ENCODE measurements around the gene ABCA9.
"Not testable (repeated sequence)": the region's sequence is repeated elsewhere in the genome, so short reads cannot be mapped to it uniquely, and the experiment has no call there.

The ABCA9 gene

DNA sequence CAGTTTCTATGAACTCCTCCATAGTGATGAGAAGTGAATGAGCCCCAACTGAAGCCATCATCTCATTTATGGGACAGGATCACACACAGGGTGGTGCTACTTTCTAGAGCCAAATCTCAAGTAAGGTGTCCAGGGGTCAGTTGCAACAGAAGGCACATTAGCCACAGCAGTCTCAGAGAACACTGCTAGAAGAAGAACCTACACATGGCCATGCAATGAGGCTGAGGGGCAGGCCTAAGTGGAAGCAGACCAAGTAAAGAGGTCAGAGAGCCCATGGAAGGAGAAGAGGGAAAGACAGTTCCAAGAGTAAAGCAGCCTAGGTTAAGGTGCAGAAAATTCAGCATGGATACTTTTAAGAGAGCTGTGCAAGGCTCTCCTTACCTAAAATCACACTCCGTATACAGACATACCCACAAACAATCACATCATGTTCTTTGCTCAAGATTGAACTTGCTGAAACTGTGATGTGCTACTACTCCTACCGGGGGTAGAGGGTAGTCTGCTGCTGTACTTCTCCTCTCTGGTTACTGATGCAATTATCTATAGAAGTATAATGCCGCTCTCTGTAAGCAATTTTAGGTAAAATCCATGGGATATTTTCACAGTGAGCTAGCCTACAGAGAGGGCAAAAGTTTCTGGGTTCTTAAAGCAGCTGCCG is 107.3 kb downstream of the ABCA9 start:
- no peak for DNase-seq

DNA sequence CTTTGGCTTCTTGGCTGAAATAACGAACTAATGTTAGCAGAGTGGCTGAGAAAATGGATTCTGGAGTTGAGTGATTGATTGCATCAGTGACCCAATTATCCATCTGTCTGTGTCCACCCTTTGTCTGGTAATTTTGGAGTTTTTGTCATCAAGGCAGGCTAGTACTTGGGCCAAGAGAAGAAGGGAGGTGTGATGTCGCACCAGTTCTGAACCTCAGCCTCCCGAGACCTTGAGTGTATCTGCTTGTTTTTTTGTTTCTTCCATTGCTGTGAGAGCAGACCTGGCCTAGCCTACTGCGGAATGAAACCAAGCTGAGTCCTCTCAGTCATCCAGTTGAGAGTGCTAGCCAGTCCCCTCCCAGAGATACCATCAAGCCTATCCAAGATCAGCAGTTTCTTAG is 110.0 kb downstream of the ABCA9 start:
- DNase-seq, result no peak

DNA sequence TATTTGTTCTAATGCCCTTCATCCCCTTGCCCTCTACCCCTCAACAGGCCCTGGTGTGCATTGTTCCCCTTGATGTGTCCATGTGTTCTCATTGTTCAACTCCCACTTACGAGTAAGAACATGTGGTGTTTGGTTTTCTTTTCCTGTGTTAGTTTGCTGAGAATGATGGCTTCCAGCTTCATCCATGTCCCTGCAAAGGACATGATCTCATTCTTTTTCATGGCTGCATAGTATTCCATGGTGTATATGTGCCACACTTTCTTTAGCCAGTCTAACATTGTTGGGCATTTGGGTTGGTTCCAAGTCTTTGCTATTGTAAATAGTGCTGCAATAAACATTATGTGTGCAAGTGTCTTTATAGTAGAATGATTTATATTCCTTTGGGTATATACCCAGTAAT is 112.9 kb downstream of the ABCA9 start:
- DNase-seq, result not testable (repeated sequence)

DNA sequence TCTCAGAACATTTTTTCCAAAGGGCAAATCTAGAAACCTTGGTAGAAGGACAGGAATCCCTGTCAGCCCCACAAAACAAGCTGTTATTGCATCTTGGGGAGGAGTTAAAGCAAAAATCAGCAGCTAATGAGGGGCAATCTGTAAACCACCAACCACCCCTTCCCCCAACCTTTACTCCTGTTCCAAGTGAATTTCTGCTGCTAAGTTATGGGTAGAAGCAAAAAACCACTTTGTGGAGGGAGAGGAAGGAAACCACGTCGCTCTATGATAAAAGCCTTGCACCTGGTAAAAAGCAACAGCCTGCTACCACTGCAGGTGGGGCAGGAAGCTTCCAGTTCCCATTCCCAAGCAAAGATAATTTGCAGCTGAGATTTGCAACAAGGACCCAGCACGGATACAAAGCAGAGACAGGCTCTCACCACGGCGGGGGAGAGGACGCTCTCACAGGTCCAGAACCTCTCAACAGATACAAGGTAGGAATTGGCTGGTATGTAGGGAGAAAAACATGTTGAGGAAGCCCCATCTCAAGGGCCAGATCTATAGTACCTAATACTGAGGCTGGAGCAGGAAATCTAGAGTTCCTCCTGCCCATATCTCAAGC is 116.2 kb downstream of the ABCA9 start:
- no peak for DNase-seq

DNA sequence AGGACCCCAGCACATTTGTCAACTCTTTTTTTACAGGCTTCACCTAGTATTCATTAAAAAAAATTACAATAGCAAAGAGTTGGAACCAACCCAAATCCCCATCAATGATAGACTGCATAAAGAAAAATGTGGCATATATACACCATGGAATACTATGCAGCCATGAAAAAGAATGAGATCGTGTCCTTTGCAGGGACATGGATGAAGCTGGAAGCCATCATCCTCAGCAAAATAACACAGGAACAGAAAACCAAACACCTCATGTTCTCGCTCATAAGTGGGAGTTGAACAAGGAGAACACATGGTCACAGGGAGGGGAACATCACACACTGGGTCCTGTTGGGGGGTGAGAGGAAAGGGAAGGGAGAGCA is 116.9 kb downstream of the ABCA9 start:
- not testable (repeated sequence) for DNase-seq

DNA sequence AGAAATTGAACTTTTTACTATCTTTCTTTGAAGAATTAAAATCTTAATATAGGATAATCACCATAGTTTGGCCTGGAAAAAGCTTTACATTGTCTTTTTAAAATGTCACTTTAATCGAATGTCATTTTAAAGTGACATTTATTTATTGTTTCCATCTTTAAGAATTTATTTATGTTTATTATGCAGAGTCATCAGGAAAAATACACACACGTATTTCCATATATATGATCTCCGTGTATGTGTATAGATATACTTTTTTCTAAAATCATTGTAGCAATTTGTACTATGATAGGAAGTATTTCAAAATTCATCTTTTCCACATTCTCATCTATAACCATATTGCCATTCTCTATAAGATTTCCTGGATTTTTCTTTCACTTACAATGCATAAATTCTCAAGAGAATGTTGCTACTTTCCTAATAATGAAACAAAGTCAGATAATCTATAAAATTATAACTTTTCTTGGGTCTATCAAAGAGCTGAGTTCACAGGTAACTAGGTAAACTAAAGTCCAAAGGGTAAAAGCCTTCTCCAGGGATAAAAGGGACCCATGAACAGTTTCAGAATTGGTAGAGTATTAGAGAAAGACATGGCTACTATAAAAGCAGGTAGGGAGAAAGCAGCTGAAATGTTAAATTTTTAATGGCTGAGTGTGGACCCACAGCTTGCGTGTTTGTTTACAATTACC is 117.5 kb downstream of the ABCA9 start:
- DNase-seq, result no peak

DNA sequence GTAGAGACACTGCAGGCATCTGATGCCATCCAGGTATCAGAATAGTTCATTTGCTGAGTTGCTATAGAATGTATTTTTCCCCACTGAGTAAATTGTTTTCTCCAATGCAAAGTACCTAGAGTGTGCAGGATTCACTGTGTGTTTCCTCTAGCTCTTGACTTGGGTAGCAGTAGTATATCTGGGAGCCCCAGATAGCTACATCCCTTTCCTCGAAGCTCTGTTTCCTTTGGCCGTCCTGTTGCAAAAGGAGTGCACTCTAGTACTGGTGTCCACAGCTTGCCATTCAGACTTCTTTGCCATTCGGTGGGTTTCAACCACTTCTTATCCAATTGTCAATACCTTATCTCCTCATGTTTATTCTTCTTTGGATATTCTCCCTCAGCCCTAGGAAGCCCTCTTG is 118.3 kb downstream of the ABCA9 start:
- no peak for DNase-seq

DNA sequence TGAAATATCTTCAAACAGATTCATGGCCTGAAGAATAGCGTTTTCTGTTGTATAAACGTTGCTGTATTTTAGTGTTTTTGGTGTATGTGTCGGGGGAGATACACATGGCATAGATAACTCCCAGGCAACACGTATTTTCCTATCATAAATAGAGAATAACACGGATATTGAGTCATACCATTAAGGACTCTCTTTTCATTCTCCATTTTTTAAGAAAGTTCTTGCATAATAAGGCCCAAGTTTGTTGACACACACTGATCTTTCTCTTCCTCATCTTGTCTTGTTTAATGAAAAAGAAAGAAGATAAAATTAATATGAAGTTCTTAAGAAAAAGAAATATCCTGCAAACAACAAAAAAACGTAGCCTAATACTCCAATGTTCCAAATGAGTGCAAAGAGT is 119.0 kb downstream of the ABCA9 start:
- DNase-seq, result no peak

DNA sequence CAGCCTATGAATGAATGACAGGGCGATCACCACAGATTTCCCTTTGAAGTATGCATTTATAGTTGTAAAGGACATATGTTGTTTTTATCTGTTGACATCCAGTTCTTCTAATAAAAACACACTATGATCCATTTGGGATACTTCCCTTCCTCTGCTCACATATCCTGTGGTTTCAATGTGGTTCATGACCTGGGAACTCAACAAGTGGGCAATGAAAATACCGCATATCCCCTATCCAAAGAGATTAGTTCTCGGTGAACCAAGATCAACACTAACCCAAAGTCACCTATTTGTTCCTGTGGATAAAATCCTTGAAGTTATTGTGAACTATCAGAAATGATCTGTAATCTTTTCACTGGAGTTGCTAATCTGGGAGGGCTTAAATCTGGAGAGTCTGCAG is 121.5 kb downstream of the ABCA9 start:
- DNase-seq, result no peak

DNA sequence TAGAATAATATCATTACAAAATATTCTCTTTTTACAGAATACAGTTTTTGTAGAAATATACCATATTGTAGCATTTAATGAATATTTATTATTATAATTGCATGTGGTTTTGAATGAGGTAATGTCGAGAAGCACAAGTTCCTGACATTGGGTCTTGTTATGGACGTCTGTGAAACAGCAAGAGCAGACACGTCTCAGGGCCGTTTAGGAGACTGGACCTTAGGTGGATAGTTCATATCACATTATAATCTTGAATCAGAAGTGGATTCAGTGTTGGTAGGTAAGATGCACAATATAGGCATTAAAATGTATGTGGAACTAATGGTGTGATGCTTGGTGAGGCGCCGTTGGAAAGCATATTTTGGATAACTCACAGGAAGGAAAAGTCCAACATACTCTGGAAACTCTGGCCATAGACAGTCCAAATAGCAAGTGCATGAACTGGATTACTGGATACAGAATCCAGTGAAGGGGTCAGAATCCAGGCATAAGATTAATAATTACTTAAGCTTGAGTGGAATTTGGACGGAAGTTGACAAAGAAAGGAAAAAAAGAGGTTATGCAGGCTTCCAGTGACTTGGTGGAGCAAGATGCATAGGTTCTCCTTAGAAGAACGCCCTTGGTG is 122.7 kb downstream of the ABCA9 start:
- no peak for DNase-seq

DNA sequence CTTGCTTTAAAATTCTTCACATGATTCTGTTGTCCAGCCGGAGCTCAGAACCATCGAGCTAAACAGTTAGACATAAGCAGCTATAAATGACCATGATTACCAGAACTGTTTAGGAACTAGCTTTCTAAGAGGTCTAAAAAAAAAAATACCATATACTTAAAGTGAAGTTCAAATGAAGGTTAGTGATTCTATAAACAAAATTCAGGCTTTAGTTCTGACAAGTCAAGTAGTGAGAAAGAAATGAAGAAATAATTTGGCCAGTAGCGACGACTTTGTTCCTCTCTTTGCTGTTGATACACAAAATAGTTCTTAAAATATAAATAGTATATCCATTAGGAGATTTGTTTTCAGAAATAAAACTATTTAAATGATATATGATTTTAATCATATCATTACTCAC is 133.2 kb downstream of the ABCA9 start:
- no peak for DNase-seq

DNA sequence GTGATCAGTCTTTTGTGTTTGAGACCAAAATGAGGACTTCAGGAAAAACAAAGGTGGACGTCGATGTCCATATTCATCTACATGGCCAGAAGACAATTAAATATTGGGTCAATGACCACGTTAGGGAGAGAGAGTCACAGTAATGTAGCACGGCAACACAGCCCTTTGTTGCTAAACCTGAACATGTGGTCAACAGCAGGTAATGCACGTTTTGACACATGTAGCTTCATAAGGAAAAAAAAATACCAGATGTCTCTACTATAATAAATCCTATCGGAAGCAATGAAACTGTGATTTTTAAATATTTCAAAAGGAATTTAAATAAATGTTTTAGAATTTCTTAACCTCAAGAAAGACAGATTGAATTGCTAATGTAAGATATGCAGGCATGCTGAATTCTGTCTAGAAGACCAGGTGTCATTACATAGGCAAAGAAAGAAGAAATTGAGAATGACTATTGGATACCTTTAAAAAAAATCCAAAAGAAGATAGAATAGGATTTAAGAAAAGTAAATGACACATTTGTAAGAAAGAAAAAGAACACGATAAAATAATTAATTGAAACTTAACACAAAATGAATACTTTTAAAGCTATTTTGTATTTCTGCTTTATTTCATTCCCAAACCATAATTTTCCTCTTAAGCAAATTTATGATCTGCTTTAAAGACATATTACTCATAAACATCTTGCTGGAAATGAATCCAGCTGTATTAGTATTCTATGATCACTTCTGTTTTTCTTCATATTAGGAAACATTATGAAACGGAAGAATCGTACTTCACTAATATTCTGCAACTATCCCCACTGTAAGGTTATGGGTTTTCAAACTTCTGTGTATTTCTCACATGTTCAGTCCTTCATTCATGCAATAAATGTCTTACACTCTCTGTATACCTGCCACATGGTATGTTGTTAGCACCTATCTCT is 135.7 kb downstream of the ABCA9 start:
- no peak for DNase-seq

Measured in CD4-positive, alpha-beta T cell treated with Interleukin-17A for 1 hour (primary cell).